GM23248 (cell line): Measurements from ENCODE around the gene ITPKB.

ENCODE experiments used
- EZH2 ChIP-seq: fragments of 200-600 bp; sonication (generic); IDR thresholded peaks from 2 replicates; pipeline ENCODE4 v1.6.1; 2018; ENCODE audit warnings: antibody characterized with exemption, mild to moderate bottlenecking; ENCODE audit not compliant: insufficient read depth, poor library complexity, severe bottlenecking
- EZH2phosphoT487 ChIP-seq: fragments of 200-600 bp; sonication (generic); IDR thresholded peaks from 2 replicates; pipeline ENCODE4 v1.6.1; 2018; ENCODE audit warnings: antibody characterized with exemption, moderate library complexity, mild to moderate bottlenecking, low read depth; ENCODE audit not compliant: insufficient read depth

DNA sequence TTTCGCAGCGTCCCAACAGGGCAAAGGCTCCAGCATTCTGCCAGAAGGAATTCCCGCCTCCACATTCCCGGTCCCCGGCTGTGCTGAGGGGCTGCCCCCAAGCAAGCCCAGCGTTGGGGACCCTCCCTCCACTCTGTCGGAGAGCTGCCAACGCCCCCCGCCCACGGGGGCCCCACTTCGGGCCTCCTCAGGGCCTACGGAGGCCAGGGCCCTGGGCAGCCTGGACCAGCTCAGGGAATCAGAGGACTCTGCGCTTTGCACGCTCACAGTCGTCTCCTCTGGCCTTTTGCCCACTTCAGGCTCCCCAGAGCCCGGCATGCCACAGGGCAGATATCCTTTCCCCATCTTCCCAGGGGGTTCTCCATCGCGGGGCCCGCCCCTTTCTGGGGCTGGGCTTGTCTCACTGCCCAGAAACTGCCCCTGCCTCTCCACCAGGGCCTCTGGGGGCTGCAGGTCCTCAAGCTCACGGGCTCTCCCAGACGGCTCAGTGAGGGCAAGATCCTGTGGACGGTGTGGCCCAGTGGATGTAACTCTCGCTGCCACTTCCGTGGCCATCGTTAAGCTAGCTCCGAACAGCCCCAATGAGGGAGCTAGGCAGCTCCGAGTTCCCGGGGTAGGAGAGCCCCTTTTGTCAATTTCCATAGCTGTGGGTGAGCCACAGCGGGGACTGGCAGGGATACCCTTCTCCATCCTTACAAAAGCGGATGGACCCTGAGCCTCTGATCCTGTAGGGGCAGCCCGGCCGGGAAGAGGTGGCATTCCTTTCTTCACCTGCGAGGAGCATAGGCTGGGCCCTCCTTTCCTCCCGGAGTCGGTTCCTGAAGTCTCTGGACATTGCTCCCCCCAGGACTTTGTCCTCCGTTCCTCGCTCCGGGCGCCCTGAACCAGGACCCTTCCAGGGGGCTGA is 2.8 kb downstream of the ITPKB start:
- no peak for TF ChIP-seq EZH2
- TF ChIP-seq EZH2phosphoT487: no peak
